WERI-Rb-1 (cell line): Measurements from ENCODE around the gene KCNIP3.
"Not testable (repeated sequence)": the region's sequence is repeated elsewhere in the genome, so short reads cannot be mapped to it uniquely, and the experiment has no call there.

ENCODE experiments used
- DNase-seq: peaks from one replicate; pipeline ENCODE4 v3.0.0-alpha.2; 2020
- H3K27ac ChIP-seq: fragments of 250-450 bp; sonication (Bioruptor Pico); 2 replicates; pipeline ENCODE4 v1.5.1; 2020; ENCODE audit warnings: mild to moderate bottlenecking, moderate library complexity
- H3K27me3 ChIP-seq: fragments of 250-450 bp; sonication (Bioruptor Pico); 2 replicates; pipeline ENCODE4 v1.5.1; 2021; ENCODE audit warnings: mild to moderate bottlenecking, low read depth, moderate library complexity; ENCODE audit not compliant: insufficient read depth, severe bottlenecking
- H3K36me3 ChIP-seq: fragments of 250-450 bp; sonication (Bioruptor Pico); 2 replicates; pipeline ENCODE4 v1.5.1; 2020; ENCODE audit warnings: mild to moderate bottlenecking, moderate library complexity
- H3K4me3 ChIP-seq: 2 replicates; pipeline ENCODE4 v1.5.1; 2011; ENCODE audit warnings: low read depth, mild to moderate bottlenecking, control low read depth, low read length
- H3K9me3 ChIP-seq: fragments of 250-450 bp; sonication (Bioruptor Pico); 2 replicates; pipeline ENCODE4 v1.5.1; 2021; ENCODE audit warnings: mild to moderate bottlenecking, moderate library complexity; ENCODE audit not compliant: severe bottlenecking
- TF ChIP-seq, protein P1 (sequence below): IDR thresholded peaks from 2 replicates; pipeline ENCODE4 v1.5.1; 2011; ENCODE audit warnings: low read depth, mild to moderate bottlenecking, control low read depth, inconsistent platforms, low read length

Gene KCNIP3

GRCh38 chr2:95377216-95378123 lies 80.3 kb downstream of the KCNIP3 start:
- no peaks in the 10 kb centered on the region for H3K36me3 ChIP-seq
- H3K4me3 ChIP-seq: no peak overlapping the region
- TF ChIP-seq, protein P1, sequence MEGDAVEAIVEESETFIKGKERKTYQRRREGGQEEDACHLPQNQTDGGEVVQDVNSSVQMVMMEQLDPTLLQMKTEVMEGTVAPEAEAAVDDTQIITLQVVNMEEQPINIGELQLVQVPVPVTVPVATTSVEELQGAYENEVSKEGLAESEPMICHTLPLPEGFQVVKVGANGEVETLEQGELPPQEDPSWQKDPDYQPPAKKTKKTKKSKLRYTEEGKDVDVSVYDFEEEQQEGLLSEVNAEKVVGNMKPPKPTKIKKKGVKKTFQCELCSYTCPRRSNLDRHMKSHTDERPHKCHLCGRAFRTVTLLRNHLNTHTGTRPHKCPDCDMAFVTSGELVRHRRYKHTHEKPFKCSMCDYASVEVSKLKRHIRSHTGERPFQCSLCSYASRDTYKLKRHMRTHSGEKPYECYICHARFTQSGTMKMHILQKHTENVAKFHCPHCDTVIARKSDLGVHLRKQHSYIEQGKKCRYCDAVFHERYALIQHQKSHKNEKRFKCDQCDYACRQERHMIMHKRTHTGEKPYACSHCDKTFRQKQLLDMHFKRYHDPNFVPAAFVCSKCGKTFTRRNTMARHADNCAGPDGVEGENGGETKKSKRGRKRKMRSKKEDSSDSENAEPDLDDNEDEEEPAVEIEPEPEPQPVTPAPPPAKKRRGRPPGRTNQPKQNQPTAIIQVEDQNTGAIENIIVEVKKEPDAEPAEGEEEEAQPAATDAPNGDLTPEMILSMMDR: no peak
- no peaks in the 10 kb centered on the region for H3K27me3 ChIP-seq
- H3K9me3 ChIP-seq: no peaks in the 10 kb centered on the region
- DNase-seq: no peak
- no peak overlapping the region for H3K27ac ChIP-seq

DNA sequence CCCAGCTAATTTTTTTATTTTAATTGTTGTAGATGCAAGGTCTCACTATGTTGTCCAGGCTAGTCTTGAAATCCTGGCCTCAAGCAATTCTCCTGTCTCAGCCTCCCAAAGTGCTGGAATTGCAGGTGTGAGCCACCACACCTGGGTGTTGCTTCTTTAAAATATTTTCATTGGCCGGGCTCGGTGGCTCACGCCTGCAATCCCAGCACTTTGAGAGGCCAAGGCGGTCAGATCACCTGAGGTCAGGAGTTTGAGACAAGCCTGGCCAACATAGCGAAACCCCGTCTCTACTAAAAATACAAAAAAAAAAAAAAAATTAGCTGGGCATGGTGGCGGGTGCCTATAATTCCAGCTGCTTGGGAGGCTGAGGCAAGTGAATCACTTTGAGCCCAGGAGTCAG lies 81.1 kb downstream of the KCNIP3 start:
- not testable (repeated sequence) for DNase-seq, H3K9me3 ChIP-seq, H3K4me3 ChIP-seq

GRCh38 chr2:95379371-95379831 lies 82.3 kb downstream of the KCNIP3 start:
- no peaks in the 10 kb centered on the region for H3K9me3 ChIP-seq
- DNase-seq: no peak
- no peaks in the 10 kb centered on the region for H3K36me3 ChIP-seq
- no peak overlapping the region for H3K4me3 ChIP-seq
- H3K27me3 ChIP-seq: no peaks in the 10 kb centered on the region
- TF ChIP-seq, protein P1: peak; percentile 46
- no peak overlapping the region for H3K27ac ChIP-seq

More for the DNA sequence above, 81.1 kb downstream of the KCNIP3 start:
- not testable (repeated sequence) for H3K36me3 ChIP-seq, H3K27me3 ChIP-seq, H3K27ac ChIP-seq

GRCh38 chr2:95380280-95380679 lies 83.1 kb downstream of the KCNIP3 start:
- H3K27ac ChIP-seq: no peak overlapping the region
- no peaks in the 10 kb centered on the region for H3K27me3 ChIP-seq
- H3K36me3 ChIP-seq: no peaks in the 10 kb centered on the region
- DNase-seq: no peak
- H3K4me3 ChIP-seq: no peak overlapping the region
- H3K9me3 ChIP-seq: no peaks in the 10 kb centered on the region
- TF ChIP-seq, protein P1: no peak

- no peak for DNase-seq
- H3K27ac ChIP-seq: no peak overlapping the region
- no peaks in the 10 kb centered on the region for H3K36me3 ChIP-seq
- H3K27me3 ChIP-seq: no peaks in the 10 kb centered on the region
- H3K4me3 ChIP-seq: no peak overlapping the region
- TF ChIP-seq, protein P1: no peak
- no peaks in the 10 kb centered on the region for H3K9me3 ChIP-seq
Observed at GRCh38 chr2:95380731-95381130, 83.6 kb downstream of the KCNIP3 start.

- Histone ChIP-seq H3K4me3 (no peak overlapping the region), H3K36me3 (no peaks in the 10 kb centered on the region), H3K27me3 (no peaks in the 10 kb centered on the region), H3K27ac (no peak overlapping the region), H3K9me3 (no peaks in the 10 kb centered on the region)
- TF ChIP-seq, protein P1: no peak
- no peak for DNase-seq
Observed at GRCh38 chr2:95381212-95382191, 84.4 kb downstream of the KCNIP3 start.
